Thymus (tissue), 11 donors: ENCODE data around the gene BDH1. TPM values are rescaled to one million over a fixed set of nuclear protein-coding genes. Genes with fewer than 3 reads are reported as not detected.

ENCODE experiments used
- DNase-seq, 9 donors: peaks; one replicate each; pipeline ENCODE4 v3.0.0-alpha.2; 2013; ENCODE audit warnings: low spot score in 9 of 9, low read depth in 6 of 9, missing footprints in 1 of 9
- H3K27ac ChIP-seq, 2 donors: one replicate each; pipeline ENCODE4 v1.5.1; 2013; ENCODE audit warnings: control low read depth in 1 of 2, low read depth in 1 of 2, low read length in 1 of 2, mild to moderate bottlenecking in 1 of 2, moderate library complexity in 1 of 2
- H3K27me3 ChIP-seq, 2 donors: one replicate each; pipeline ENCODE4 v1.5.1; 2013; ENCODE audit warnings: low read length in 1 of 2; ENCODE audit not compliant: control insufficient read depth in 2 of 2, insufficient read depth in 1 of 2
- H3K36me3 ChIP-seq, 2 donors: one replicate each; pipeline ENCODE4 v1.5.1; 2013; ENCODE audit warnings: low read length in 1 of 2, mild to moderate bottlenecking in 1 of 2, moderate library complexity in 1 of 2; ENCODE audit not compliant: control insufficient read depth in 2 of 2, insufficient read depth in 2 of 2
- H3K4me1 ChIP-seq, 2 donors: one replicate each; pipeline ENCODE4 v1.5.1; 2013; ENCODE audit warnings: low read length in 2 of 2; ENCODE audit not compliant: control insufficient read depth in 2 of 2, insufficient read depth in 2 of 2
- H3K4me3 ChIP-seq, 2 donors: one replicate each; pipeline ENCODE4 v1.5.1; 2013; ENCODE audit warnings: low read length in 2 of 2, control low read depth in 1 of 2, mild to moderate bottlenecking in 1 of 2
- H3K9me3 ChIP-seq, 2 donors: one replicate each; pipeline ENCODE4 v1.5.1; 2013; ENCODE audit warnings: low read length in 1 of 2, mild to moderate bottlenecking in 1 of 2; ENCODE audit not compliant: control insufficient read depth in 2 of 2, insufficient read depth in 1 of 2
- WGBS: extraction: QIAGEN DNeasy Blood & Tissue Kit; methylation state at CpG from one replicate; pipeline ENCODE4 v1.1.7; 2013; 5-methylcytosine and 5-hydroxymethylcytosine counted together
- polyA plus RNA-seq: library from polyadenylated mRNA; stranded (reverse); fragments of 200-250 nt; gene quantifications from one replicate; pipeline ENCODE4 v1.2.3, GENCODE V29; 2013
- total RNA-seq: library from RNA; stranded (reverse); fragments of 120-200 nt; gene quantifications from one replicate; pipeline ENCODE4 v1.2.4, GENCODE V29; 2013
- donor health status: healthy.

Gene BDH1
- total and polyA plus RNA-seq, 2 donors = 13.2 to 25.1 TPM

DNA sequence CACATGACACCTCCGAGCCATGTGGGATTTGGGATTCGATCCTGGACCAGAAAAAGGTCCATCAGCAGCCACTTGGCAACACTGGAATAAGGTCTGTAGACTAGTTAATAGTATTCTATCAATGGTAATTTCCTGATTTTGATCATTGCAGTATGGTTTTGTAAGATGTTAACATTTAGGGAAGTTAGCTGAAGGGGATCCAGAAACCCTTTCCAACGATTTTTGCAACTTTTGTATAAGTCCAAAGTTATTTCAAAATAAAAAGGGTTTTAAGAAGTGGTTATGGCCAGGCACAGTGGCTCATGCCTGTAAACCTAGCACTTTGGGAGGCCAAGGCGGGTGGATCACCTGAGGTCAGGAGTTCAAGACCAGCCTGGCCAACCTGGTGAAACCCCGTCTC, 10.2 kb downstream of the BDH1 start:
- H3K27me3 ChIP-seq = no peaks in the 10 kb centered on the region
- H3K36me3 ChIP-seq = peaks cover 22 to 43% of the 10 kb centered on the region in 2 donors
- peaks cover 0 to 9% of the 10 kb centered on the region in 2 donors for H3K4me1 ChIP-seq
- H3K9me3 ChIP-seq = no peaks in the 10 kb centered on the region
- no peak overlapping the region for H3K4me3 ChIP-seq
- DNase-seq = no peak
- H3K27ac ChIP-seq = no peak overlapping the region
- 92% methylated on average over 5 of the region's 5 CpGs for WGBS

DNA sequence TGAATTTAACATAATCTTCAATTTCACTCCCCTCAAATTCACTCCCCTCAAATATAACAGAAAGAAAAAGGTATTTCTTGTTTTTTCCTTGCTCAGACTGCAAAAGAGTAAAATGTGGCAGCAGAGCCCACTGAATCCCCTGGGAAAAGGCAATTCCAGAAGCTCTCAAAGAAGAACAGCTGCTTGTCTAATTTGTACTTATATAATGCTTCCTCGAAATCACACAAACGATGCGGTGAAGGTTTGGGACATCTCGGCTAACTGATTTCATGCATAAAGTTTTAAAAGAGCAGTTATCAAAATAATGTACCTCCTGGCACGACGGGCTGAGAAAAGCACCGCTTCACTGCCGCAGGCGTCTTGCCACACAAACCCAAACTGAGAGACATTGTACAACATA, 10.7 kb downstream of the BDH1 start:
- WGBS = 95% methylated on average over 9 of the region's 9 CpGs
- Histone ChIP-seq H3K9me3 (no peaks in the 10 kb centered on the region), H3K27me3 (no peaks in the 10 kb centered on the region), H3K36me3 (peaks cover 22 to 44% of the 10 kb centered on the region in 2 donors), H3K27ac (no peak overlapping the region), H3K4me1 (peaks cover 0 to 9% of the 10 kb centered on the region in 2 donors), H3K4me3 (no peak overlapping the region)
- DNase-seq = no peak

DNA sequence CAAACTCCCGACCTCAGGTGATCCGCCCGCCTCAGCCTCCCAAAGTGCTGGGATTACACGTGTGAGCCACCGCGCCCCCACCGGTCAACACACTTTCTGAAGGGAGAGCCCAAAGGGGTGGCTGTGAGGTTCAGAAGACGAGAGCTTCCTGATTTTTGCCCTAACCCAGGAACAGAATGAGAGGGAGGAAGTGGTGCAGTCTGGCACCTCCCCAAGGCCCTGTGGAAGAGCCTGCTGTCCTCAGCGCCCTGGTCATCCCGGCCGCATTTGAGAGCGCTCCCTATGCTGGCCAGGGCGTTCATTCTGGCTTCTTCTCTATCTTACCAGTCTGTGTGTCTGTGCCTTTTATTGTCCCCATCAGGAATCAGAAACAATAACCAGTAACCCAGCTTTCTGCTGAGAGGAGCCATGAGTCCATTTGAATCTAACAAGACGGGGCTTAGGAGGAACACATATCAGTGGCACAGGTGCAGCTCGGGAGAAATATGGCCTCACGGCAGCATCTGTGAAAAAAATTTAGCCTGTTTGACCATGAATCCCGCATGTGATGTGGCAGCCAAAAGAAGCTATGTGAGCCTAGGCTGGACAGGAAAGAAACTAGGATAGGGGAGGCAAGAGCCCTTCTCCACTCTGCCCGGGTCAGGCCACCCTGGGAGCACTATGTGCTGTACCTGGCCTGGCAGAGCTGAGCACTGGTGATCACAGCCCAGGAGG, 12.9 kb downstream of the BDH1 start:
- H3K9me3 ChIP-seq = no peaks in the 10 kb centered on the region
- no peaks in the 10 kb centered on the region for H3K27me3 ChIP-seq
- H3K4me1 ChIP-seq = peaks cover 0 to 9% of the 10 kb centered on the region in 2 donors
- 96% methylated on average over 18 of the region's 18 CpGs for WGBS
- peaks cover 22 to 50% of the 10 kb centered on the region in 2 donors for H3K36me3 ChIP-seq
- H3K4me3 ChIP-seq = no peak overlapping the region
- no peak for DNase-seq
- H3K27ac ChIP-seq = no peak overlapping the region

DNA sequence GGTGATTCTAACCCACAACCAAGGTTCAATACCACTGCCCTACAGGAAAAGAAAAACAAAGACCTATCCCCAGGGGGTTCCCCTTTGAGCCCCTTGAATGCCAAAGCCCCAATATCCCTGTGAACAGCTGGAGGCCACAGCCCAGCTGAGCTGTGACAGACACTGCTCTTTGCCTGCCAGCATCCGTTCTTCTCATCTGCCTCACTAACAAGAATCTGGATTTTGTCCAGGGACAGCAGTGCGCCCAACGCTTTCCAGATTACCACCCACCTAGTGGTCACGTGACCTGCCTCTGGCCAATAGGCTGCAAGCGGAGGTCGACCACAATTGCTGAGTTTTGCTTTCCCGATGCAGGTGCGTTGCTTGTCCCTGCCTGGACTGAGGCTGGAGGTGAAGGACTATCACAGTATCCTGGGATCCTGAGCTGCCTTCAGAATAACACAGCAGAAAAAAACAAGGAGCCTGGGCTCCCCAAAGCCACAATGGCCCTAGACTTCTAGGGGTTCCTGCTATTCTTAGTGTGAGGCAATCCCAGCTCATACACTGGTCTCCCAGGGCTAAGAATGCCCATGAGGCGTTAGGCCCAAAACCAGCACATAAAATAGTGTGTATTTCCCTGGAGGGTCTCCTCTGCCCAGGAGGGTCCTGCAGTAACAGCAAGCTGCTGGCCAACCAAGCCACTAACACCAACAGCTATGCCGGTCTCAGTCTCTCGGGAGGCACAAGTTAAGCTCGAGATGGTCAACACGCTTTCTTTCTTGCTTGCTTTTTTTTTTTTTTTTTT, 13.8 kb downstream of the BDH1 start:
- H3K27me3 ChIP-seq = no peaks in the 10 kb centered on the region
- no peaks in the 10 kb centered on the region for H3K9me3 ChIP-seq
- peaks cover 22 to 52% of the 10 kb centered on the region in 2 donors for H3K36me3 ChIP-seq
- WGBS = 97% methylated on average over 13 of the region's 13 CpGs
- no peak overlapping the region for H3K27ac ChIP-seq
- no peak overlapping the region for H3K4me3 ChIP-seq
- peak in 2 of 9 donors; percentile 13 to 29 for DNase-seq
- H3K4me1 ChIP-seq = peaks cover 0 to 9% of the 10 kb centered on the region in 2 donors

DNA sequence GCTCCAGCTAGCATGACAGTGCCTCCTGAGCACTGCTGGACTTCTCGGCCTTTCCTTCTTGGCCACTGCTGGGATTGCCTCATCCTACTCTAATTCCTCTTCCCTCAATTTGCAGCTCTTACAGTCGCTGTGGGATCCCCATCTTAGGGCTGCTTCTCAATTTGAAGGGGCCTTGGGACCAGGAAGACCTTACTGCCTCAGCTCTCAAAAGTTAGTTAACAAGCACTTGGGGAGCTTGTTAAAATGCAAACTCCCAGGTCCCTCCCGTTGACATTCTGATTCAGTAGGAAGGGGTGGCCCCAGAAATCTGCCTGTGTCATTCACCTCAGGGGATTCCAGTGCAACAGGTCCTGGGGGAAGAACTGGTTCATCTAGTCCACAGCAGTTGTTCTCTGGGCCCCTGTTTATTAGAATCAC, 14.8 kb downstream of the BDH1 start:
- H3K36me3 ChIP-seq = peaks cover 16 to 48% of the 10 kb centered on the region in 2 donors
- H3K27me3 ChIP-seq = no peaks in the 10 kb centered on the region
- no peak for DNase-seq
- peaks cover 0 to 9% of the 10 kb centered on the region in 2 donors for H3K4me1 ChIP-seq
- WGBS = 95% methylated on average over 3 of the region's 3 CpGs
- H3K4me3 ChIP-seq = no peak overlapping the region
- no peaks in the 10 kb centered on the region for H3K9me3 ChIP-seq
- H3K27ac ChIP-seq = no peak overlapping the region

DNA sequence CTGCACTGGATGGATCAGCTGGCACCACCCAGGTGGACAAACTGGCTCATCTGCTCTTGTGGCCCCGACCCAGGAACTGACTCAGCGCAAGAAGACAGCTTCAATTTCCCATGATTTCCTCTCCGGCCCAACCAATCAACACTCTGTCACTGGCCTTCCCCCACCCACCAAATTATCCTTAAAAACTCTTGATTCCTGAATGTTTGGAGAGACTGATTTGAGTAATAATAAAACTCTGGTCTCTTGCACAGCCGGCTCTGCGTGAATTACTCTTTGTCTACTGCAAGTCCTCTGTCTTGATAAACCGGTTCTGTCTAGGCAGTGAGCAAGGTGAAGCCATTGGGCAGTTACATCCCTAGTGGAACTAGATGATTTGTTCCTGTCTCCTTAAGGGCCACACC, 16.1 kb downstream of the BDH1 start:
- no peaks in the 10 kb centered on the region for H3K9me3 ChIP-seq
- no peak overlapping the region for H3K4me3 ChIP-seq
- H3K27me3 ChIP-seq = no peaks in the 10 kb centered on the region
- DNase-seq = no peak
- H3K27ac ChIP-seq = no peak overlapping the region
- H3K4me1 ChIP-seq = peaks cover 0 to 9% of the 10 kb centered on the region in 2 donors
- WGBS = 85% methylated on average over 6 of the region's 6 CpGs
- peaks cover 12 to 50% of the 10 kb centered on the region in 2 donors for H3K36me3 ChIP-seq

DNA sequence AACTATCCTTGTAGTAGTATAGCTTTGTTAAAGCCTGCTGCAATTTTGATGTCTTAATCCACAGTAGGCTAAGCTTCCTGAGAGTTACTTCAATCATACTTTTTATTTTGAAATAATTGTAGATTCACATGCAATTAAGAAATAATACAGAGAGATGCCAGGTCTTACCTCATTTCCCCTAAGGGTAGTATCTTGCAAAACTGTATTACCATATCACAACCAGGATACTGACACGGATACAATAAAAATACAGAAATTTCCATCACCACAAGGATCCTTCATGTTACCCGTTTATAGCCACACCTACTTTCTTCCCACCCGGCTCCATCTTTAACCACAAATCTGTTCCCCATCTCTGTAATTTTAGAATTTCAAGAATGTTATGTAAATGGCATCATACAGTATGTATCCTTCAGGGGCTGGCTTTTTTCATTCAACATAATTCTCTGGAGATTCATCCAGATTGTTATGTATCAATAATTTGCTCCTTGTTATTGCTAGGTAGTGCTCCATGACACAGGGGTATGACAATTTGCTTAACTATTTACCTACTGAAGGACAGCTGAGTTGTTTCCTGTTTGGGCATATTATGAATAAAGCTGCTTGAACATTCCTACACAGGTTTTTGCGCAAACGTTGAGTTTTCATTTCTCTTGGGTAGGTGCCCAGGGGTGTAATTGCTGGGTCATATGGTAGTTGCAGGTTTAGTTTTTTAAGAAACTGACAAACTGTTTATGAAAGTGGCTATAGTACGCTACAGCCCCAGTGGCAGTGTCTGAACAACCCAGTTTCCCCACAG, 21.6 kb downstream of the BDH1 start:
- peaks cover 20 to 40% of the 10 kb centered on the region in 2 donors for H3K36me3 ChIP-seq
- no peak overlapping the region for H3K4me3 ChIP-seq
- no peak overlapping the region for H3K27ac ChIP-seq
- no peaks in the 10 kb centered on the region for H3K27me3 ChIP-seq
- no peaks in the 10 kb centered on the region for H3K4me1 ChIP-seq
- 96% methylated on average over 6 of the region's 6 CpGs for WGBS
- no peak for DNase-seq
- no peaks in the 10 kb centered on the region for H3K9me3 ChIP-seq

DNA sequence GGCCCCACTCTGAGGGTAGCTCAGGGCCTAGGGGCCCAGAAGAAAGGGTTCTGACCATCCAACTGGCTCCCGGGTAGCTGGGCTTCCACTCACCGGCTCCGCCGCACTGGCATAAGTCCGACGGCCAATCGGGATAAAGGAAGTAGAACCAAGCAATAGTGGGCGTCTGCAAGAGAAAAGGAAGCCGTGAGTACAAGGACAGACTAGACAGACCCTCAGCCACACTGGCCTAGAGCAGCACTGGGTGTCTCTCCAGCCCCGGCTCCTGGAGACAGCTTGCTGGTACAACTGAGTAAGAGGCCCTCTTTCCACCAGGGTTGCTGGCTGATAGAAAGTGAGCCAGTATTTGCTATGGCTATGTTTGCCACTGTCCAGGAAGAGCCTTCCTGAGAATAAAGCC, 22.4 kb downstream of the BDH1 start:
- Histone ChIP-seq H3K27ac (no peak overlapping the region), H3K27me3 (no peaks in the 10 kb centered on the region), H3K4me3 (no peak overlapping the region), H3K9me3 (no peaks in the 10 kb centered on the region), H3K4me1 (no peaks in the 10 kb centered on the region), H3K36me3 (peaks cover 28 to 41% of the 10 kb centered on the region in 2 donors)
- 98% methylated on average over 10 of the region's 10 CpGs for WGBS
- DNase-seq = no peak

DNA sequence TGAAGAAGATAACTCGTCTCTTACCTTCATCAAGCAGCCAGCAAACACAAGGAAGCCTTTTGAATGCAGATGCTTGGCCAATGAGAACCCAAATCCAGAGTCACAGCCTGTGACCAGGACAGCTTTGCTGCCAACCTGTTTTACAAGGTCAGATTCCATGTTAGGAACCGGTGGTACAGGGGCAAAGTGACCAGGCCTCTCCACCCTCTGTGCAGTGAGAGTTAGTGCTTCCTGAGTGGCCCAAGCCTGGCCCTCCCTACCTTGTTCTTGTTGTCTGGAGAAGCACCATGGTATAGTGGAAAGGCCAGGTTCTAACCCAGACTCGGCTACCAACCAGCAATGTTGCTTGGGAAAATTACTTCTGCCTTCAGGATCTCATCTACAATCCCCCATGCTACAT, 23.4 kb downstream of the BDH1 start:
- DNase-seq = no peak
- no peaks in the 10 kb centered on the region for H3K9me3 ChIP-seq
- H3K36me3 ChIP-seq = peaks cover 37 to 46% of the 10 kb centered on the region in 2 donors
- no peaks in the 10 kb centered on the region for H3K4me1 ChIP-seq
- WGBS = 97% methylated on average over 3 of the region's 3 CpGs
- H3K27ac ChIP-seq = no peak overlapping the region
- H3K27me3 ChIP-seq = no peaks in the 10 kb centered on the region
- H3K4me3 ChIP-seq = no peak overlapping the region
